PFSK-1 (cell line): ENCODE results near the gene ZNHIT1.

ENCODE experiments used
- FOXP2 ChIP-seq: optimal IDR thresholded peaks from 2 replicates; pipeline ENCODE3; 2011; ENCODE audit warnings: borderline replicate concordance, control low read depth, inconsistent platforms; ENCODE audit not compliant: insufficient read depth; ENCODE audit errors: extremely low read length, extremely low read depth
- POLR2AphosphoS5 ChIP-seq: IDR thresholded peaks from 2 replicates; pipeline ENCODE4 v1.6.1; 2012; ENCODE audit warnings: low read depth, mild to moderate bottlenecking, control low read depth, low read length, moderate library complexity
- SIN3A ChIP-seq: IDR thresholded peaks from 2 replicates; pipeline ENCODE4 v1.6.1; 2012; ENCODE audit warnings: mild to moderate bottlenecking, low read length, moderate library complexity, borderline replicate concordance; ENCODE audit not compliant: insufficient read depth
- TAF1 ChIP-seq: IDR thresholded peaks from 2 replicates; pipeline ENCODE4 v1.6.1; 2012; ENCODE audit warnings: low read length, control low read depth, borderline replicate concordance; ENCODE audit not compliant: insufficient read depth
- TF ChIP-seq, protein P1 (sequence below), 2 experiments: IDR thresholded peaks; 2 replicates each; pipeline versions ENCODE4 v1.6.1 to v1.8.0; 2011 to 2012; ENCODE audit warnings: low read depth in 2 of 2, low read length in 2 of 2, control low read depth in 1 of 2, inconsistent platforms in 1 of 2, mild to moderate bottlenecking in 1 of 2, moderate library complexity in 1 of 2; ENCODE audit not compliant: insufficient read depth in 1 of 2

Gene ZNHIT1

DNA sequence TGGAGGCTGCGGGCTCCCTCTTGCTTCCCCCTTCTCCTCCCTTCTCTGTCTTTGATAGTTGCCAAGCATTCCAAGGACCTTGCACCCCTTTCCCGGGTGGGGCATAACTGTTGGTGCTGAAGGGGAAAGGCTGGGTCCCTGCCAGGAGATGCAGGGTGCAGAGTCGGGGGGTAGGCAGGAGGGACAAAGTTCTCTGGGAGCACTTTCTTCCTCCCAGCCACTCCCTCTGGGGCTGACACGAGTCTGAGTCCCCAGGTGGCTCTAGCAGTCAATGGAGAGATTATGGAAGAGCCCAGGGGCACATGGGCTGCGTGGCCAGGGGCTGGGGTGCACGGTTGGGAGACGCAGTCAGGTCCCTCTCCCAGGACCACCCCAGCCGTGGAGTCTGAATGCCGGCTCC is 17.6 kb downstream of the ZNHIT1 start:
- no peak for TF ChIP-seq TAF1
- TF ChIP-seq FOXP2: no peak
- no peak for TF ChIP-seq POLR2AphosphoS5
- TF ChIP-seq, protein P1, sequence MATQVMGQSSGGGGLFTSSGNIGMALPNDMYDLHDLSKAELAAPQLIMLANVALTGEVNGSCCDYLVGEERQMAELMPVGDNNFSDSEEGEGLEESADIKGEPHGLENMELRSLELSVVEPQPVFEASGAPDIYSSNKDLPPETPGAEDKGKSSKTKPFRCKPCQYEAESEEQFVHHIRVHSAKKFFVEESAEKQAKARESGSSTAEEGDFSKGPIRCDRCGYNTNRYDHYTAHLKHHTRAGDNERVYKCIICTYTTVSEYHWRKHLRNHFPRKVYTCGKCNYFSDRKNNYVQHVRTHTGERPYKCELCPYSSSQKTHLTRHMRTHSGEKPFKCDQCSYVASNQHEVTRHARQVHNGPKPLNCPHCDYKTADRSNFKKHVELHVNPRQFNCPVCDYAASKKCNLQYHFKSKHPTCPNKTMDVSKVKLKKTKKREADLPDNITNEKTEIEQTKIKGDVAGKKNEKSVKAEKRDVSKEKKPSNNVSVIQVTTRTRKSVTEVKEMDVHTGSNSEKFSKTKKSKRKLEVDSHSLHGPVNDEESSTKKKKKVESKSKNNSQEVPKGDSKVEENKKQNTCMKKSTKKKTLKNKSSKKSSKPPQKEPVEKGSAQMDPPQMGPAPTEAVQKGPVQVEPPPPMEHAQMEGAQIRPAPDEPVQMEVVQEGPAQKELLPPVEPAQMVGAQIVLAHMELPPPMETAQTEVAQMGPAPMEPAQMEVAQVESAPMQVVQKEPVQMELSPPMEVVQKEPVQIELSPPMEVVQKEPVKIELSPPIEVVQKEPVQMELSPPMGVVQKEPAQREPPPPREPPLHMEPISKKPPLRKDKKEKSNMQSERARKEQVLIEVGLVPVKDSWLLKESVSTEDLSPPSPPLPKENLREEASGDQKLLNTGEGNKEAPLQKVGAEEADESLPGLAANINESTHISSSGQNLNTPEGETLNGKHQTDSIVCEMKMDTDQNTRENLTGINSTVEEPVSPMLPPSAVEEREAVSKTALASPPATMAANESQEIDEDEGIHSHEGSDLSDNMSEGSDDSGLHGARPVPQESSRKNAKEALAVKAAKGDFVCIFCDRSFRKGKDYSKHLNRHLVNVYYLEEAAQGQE (IDR thresholded peaks at IDR 0.05; ENCODE audit: insufficient read depth in 1 of 2, low read depth in 2 of 2, low read length in 2 of 2): no peak
- TF ChIP-seq SIN3A: no peak

DNA sequence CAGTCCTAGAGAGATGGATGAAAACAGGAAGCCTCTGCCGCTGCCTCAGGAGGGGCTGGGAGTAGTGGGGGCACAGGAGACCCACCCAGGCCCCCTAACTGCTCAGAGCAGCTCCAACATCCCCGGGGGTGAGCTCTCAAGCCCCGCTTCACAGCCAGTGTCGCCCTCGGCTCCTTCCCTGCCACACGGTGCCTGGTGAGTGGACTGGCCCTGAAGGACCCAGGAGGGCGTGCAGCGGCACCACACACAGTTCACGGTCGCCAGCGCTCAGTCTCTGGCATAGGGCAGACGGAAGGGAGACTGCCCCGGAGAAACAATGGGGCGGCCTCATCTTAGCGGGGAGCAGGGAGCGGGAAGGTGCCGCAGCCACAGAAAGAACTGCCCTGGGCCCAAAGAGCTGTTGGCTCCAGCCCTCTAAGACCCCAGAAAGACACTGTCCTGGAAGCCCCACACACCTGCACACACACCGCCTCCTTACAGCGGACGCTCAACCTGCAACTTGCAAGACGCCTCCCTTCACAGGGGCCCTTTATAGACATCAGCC is 18.4 kb downstream of the ZNHIT1 start:
- TF ChIP-seq TAF1: no peak
- TF ChIP-seq, protein P1 (IDR thresholded peaks at IDR 0.05; ENCODE audit: insufficient read depth in 1 of 2, low read depth in 2 of 2, low read length in 2 of 2): no peak
- no peak for TF ChIP-seq SIN3A
- TF ChIP-seq FOXP2: no peak
- no peak for TF ChIP-seq POLR2AphosphoS5

DNA sequence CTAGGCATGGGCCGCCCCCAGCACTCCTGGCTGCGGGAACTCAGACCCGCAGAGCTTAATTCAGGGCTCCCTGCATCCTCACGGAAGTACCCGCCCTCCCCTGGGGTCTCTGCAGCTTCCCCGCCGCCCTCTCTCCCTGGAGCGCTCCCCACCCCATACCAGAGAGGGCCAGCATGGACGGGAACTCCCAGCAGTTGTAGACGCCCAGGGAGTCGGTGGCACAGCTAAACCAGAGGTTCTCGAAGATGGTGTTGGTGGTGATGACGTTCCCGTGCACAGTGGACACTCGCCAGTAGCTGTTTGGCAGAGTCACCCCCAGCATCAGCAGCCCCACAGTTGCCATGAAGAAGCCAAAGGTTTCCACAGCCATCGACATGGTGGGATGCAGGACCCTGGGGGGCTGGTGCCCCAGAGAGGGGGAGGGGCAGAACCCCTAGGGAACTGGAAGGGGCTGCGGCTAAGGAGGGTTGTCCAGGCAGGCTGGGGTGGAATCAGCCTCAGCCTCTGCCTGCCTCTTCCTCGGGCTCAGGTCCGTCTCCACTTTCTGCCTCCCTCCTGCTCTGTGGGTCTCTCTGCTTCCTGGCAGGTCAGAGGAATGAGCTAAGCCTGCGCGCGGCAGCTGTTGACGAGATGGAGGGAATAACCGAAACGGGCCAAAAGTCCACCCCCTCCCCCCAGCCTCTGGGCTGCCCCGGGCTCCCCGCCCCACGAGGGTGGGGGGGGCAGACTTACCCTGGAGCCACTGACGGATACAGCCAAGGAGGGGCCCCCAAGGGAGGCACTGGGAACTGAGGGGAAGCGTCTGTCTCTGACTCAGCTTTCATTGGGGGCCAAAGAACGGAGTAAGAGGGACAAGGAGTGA is 19.5 kb downstream of the ZNHIT1 start, which contains the start of gene CLDN15:
Gene CLDN15 (minus strand): TSS at position 597 of the 862 bp plus-strand sequence. CDS start 221 bp downstream, at position 376.
- no peak for TF ChIP-seq FOXP2
- no peak for TF ChIP-seq SIN3A
- no peak for TF ChIP-seq POLR2AphosphoS5
- TF ChIP-seq, protein P1 (IDR thresholded peaks at IDR 0.05; ENCODE audit: insufficient read depth in 1 of 2, low read depth in 2 of 2, low read length in 2 of 2): no peak
- no peak for TF ChIP-seq TAF1

DNA sequence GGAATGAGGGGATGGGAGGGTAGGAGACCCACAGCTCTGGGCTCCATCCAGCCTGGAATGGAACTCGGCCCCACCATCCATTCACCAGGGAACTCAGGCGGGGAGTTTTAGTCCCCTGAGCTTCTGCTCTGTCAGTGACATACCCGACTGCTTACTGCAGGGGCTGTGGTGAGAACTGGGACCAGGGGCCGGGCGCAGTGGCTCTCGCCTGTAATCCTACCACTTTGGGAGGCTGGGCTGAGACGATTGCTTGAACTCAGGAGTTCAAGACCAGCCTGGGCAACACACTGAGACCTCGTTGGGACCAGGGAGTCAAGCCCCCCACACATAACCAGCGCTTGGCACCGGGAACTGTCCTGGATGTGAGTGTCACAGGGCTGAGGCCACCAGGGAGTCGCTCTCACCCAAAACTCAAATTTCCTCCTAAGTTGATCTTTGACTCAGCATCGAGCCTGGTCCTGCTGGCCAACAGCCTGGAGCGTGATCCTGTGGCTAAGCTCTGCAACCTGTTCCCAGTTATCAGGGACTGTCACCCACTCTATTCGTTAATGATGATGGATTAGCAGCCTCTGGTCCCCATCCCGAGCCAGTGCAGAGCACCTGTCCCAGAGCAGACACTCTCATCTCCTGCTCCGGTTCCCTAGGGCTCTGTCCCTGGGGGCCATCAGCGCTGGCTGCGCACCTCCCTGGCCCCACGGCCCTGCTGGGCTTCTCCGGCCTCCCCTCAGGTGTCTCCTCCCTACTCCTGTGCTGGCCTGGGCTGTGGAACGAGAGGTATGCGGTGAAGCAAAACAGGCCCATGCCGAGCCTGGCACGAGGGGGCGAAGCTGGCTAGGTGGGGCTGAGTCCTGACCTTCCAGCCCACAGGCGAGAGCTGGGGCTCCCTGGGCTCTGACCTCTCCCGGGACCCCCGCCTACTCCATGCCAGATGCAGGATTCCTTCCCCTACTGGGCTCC is 20.5 kb downstream of the ZNHIT1 start:
- TF ChIP-seq SIN3A: no peak
- no peak for TF ChIP-seq POLR2AphosphoS5
- TF ChIP-seq, protein P1 (IDR thresholded peaks at IDR 0.05; ENCODE audit: insufficient read depth in 1 of 2, low read depth in 2 of 2, low read length in 2 of 2): no peak
- TF ChIP-seq FOXP2: no peak
- TF ChIP-seq TAF1: no peak
